Naive thymus-derived CD4-positive, alpha-beta T cell (primary cell): ENCODE measurements around the gene RLBP1. TPM values are rescaled to one million over a fixed set of nuclear protein-coding genes. Genes with fewer than 3 reads are reported as not detected.

ENCODE experiments used
- ATAC-seq: fragments of 150-1000 bp; cut with Tn5 transposase; 2 replicates; pipeline ENCODE4 v1.10.0; 2021; ENCODE audit warnings: mild to moderate bottlenecking, moderate library complexity
- CTCF ChIA-PET: fragments of 350-600 bp; sonication (Branson Sonifier 250); formaldehyde crosslinking; loops from one replicate; lab custom pipeline; 2021; ENCODE audit warnings: antibody characterized with exemption; lab: Charles Lee
- POLR2A ChIA-PET: fragments of 350-600 bp; sonication (Branson Sonifier 250); formaldehyde crosslinking; loops from one replicate; lab custom pipeline; 2021; ENCODE audit warnings: antibody characterized with exemption, inconsistent platforms; lab: Charles Lee
- DNase-seq, 9 donors: peaks; one replicate each; pipeline versions ENCODE4 v3.0.0 to v3.0.0-alpha.2; 2020 to 2022; ENCODE audit warnings: mixed read lengths in 1 of 9
- H3K27ac ChIP-seq: one replicate; pipeline ENCODE4 v1.7.0; 2013; ENCODE audit warnings: mild to moderate bottlenecking, low read depth, low read length, moderate library complexity
- H3K27me3 ChIP-seq, 2 donors: one replicate each; pipeline ENCODE4 v1.7.0; 2013; ENCODE audit warnings: low read length in 2 of 2, mild to moderate bottlenecking in 2 of 2, moderate library complexity in 2 of 2; ENCODE audit not compliant: control insufficient read depth in 2 of 2, insufficient read depth in 2 of 2
- H3K36me3 ChIP-seq, 3 experiments: 1 replicate in 2 of 3; 2 replicates in 1 of 3; pipeline ENCODE4 v1.7.0; 2013; ENCODE audit warnings: low read length in 3 of 3, mild to moderate bottlenecking in 3 of 3, moderate library complexity in 1 of 3; ENCODE audit not compliant: insufficient read depth in 3 of 3, control insufficient read depth in 2 of 3
- H3K4me1 ChIP-seq, 2 donors: one replicate each; pipeline ENCODE4 v1.7.0; 2013; ENCODE audit warnings: low read length in 2 of 2, mild to moderate bottlenecking in 2 of 2, moderate library complexity in 1 of 2; ENCODE audit not compliant: control insufficient read depth in 2 of 2, insufficient read depth in 2 of 2
- H3K4me3 ChIP-seq: 2 replicates; pipeline ENCODE4 v1.7.0; 2013; ENCODE audit warnings: mild to moderate bottlenecking, low read length
- H3K9me3 ChIP-seq, 3 experiments: 1 replicate in 2 of 3; 2 replicates in 1 of 3; pipeline ENCODE4 v1.7.0; 2013; ENCODE audit warnings: low read length in 3 of 3; ENCODE audit not compliant: control insufficient read depth in 2 of 3
- H3K27ac Mint-ChIP-seq, 9 donors: one replicate each; pipeline ENCODE4 v1.8.0; 2020 to 2022; ENCODE audit warnings: mixed read lengths in 9 of 9, mild to moderate bottlenecking in 8 of 9, moderate library complexity in 5 of 9, inconsistent platforms in 2 of 9
- H3K27me3 Mint-ChIP-seq, 5 donors: one replicate each; pipeline ENCODE4 v1.8.0; 2021 to 2022; ENCODE audit warnings: mixed read lengths in 5 of 5, mild to moderate bottlenecking in 1 of 5
- H3K36me3 Mint-ChIP-seq, 5 donors: one replicate each; pipeline ENCODE4 v1.8.0; 2020 to 2022; ENCODE audit warnings: mixed read lengths in 5 of 5, mild to moderate bottlenecking in 3 of 5, inconsistent platforms in 1 of 5
- H3K4me1 Mint-ChIP-seq, 7 donors: one replicate each; pipeline ENCODE4 v1.8.0; 2020 to 2022; ENCODE audit warnings: mixed read lengths in 7 of 7, mild to moderate bottlenecking in 3 of 7, inconsistent platforms in 1 of 7
- H3K4me3 Mint-ChIP-seq, 10 donors: one replicate each; pipeline ENCODE4 v1.8.0; 2020 to 2022; ENCODE audit warnings: mild to moderate bottlenecking in 10 of 10, mixed read lengths in 10 of 10, moderate library complexity in 6 of 10, inconsistent platforms in 2 of 10
- H3K9me3 Mint-ChIP-seq, 11 donors: one replicate each; pipeline ENCODE4 v1.8.0; 2020 to 2022; ENCODE audit warnings: mixed read lengths in 11 of 11, mild to moderate bottlenecking in 4 of 11, inconsistent platforms in 1 of 11, moderate library complexity in 1 of 11
- intact Hi-C, 2 donors: fragments of 100-400 bp; cut with micrococcal nuclease; formaldehyde crosslinking; loops; one replicate each; pipeline ENCODE4 v1.15.1; 2023
- polyA plus RNA-seq, 2 donors: library from polyadenylated mRNA; unstranded; fragments of 300-500 nt; fragmentation: Illumina TruSeq; gene quantifications; one replicate each; pipeline ENCODE4 v1.2.3, GENCODE V29; 2021
- total RNA-seq, 6 experiments: library from RNA in 5 of 6; stranded (reverse) in 5 of 6; gene quantifications; 1 replicate in 5 of 6; 2 replicates in 1 of 6; pipeline ENCODE4 v1.2.3 and lab custom pipeline; 2021 to 2026

Gene RLBP1
- total and polyA plus RNA-seq, 7 experiments from 2014 or later, result not detected

GRCh38 chr15:89164712-89165211, 56.6 kb downstream of the RLBP1 start:
- no peak overlapping the region for H3K27ac ChIP-seq
- no peak overlapping the region for H3K4me3 Mint-ChIP-seq
- H3K36me3 ChIP-seq, result peaks cover 0 to 11% (median 0%) of the 10 kb centered on the region in 3 experiments
- H3K27ac Mint-ChIP-seq, result no peak overlapping the region
- DNase-seq, result no peak
- ChIA-PET POLR2A (interaction anchor here (0.6 kb wide), 1 partner anchor 13 kb away, joined by 3 read pairs; no protein-coding TSS in a partner anchor), CTCF (interaction anchor here (5.4 kb wide), 1 partner anchor 13 kb away, joined by 27 read pairs; no protein-coding TSS in a partner anchor)
- peaks cover 0 to 28% (median 2%) of the 10 kb centered on the region in 5 donors for H3K36me3 Mint-ChIP-seq
- H3K9me3 Mint-ChIP-seq, result no peaks in the 10 kb centered on the region
- ATAC-seq, result no peak
- H3K27me3 ChIP-seq, result no peaks in the 10 kb centered on the region
- no peak overlapping the region for H3K4me3 ChIP-seq
- H3K4me1 ChIP-seq, result no peaks in the 10 kb centered on the region
- H3K4me1 Mint-ChIP-seq, result peaks cover 0 to 11% (median 4%) of the 10 kb centered on the region in 7 donors
- intact Hi-C loops, result no loop called here
- H3K27me3 Mint-ChIP-seq, result no peaks in the 10 kb centered on the region
- H3K9me3 ChIP-seq, result no peaks in the 10 kb centered on the region

DNA sequence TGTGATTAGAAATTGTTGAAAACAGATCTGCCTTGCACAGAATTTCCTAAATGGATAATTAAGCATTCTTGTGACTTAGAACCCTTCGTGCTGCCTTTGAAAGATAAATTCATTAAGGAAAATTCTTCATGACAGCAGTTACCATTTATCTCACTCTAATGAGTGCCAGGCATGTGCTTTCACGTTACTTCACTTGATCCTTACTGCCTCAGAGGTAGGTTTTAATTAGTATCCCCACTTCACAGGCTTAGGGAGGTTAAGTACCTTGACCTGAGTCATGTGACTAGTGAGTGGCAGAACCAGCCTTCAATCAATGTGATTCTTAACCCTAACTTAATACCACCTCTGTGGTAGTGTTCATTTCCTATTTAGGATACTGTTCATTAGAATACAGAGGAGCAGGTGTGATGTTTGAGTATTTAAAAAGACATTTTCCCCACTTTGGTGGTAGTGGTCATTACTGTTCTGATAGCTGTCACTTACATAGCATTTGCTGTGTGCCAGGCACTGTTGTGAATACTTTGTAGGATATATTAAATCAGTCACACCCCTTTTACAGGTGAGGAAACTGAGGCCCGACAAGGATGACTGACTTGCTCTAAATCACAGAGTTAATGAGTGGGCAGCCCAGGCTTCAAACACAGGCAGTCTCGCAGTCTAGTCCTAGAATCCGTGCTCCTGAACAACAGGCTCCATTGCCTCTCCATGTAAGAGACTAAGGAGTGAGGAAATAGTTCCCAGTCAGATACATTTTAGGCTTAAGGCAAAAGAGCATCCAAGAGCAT, 57.9 kb downstream of the RLBP1 start:
- Mint-ChIP-seq H3K4me3 (no peak overlapping the region), H3K4me1 (peaks cover 0 to 11% (median 4%) of the 10 kb centered on the region in 7 donors), H3K36me3 (peaks cover 0 to 32% (median 4%) of the 10 kb centered on the region in 5 donors), H3K9me3 (no peaks in the 10 kb centered on the region), H3K27ac (no peak overlapping the region), H3K27me3 (no peaks in the 10 kb centered on the region)
- CTCF ChIA-PET, result no interaction called here
- Histone ChIP-seq H3K27ac (no peak overlapping the region), H3K36me3 (peaks cover 0 to 17% (median 0%) of the 10 kb centered on the region in 3 experiments), H3K27me3 (no peaks in the 10 kb centered on the region), H3K9me3 (no peaks in the 10 kb centered on the region), H3K4me1 (no peaks in the 10 kb centered on the region), H3K4me3 (no peak overlapping the region)
- intact Hi-C loops, result no loop called here
- DNase-seq, result no peak
- ATAC-seq, result no peak
- POLR2A ChIA-PET, result no interaction called here

DNA sequence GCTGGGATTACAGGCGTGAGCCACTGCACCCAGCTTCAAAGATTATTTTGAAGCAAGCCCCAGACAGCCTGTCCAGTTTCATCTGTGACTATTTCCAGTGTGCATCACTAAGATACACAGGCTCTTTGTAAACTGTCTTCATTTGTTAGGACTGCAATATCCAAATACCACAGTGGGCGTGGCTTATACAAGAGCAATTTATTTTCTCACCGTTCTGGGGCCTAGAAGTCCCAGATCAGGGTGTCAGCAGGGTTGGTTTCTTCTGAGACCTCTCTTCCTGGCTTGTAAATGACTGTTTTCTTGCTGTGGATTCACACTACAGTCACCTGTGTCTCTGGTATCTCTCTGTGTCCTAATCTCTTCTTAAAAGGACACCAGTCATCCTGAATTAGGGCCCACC, 59.7 kb downstream of the RLBP1 start:
- DNase-seq (no peak), ATAC-seq (no peak)
- Mint-ChIP-seq H3K4me3 (no peak overlapping the region), H3K27ac (no peak overlapping the region), H3K4me1 (peaks cover 0 to 6% (median 0%) of the 10 kb centered on the region in 7 donors), H3K27me3 (no peaks in the 10 kb centered on the region), H3K9me3 (no peaks in the 10 kb centered on the region), H3K36me3 (peaks cover 6 to 46% (median 17%) of the 10 kb centered on the region in 5 donors)
- no peak overlapping the region for H3K27ac ChIP-seq
- H3K9me3 ChIP-seq, result no peaks in the 10 kb centered on the region
- H3K4me3 ChIP-seq, result no peak overlapping the region
- H3K36me3 ChIP-seq, result peaks cover 0 to 29% (median 0%) of the 10 kb centered on the region in 3 experiments
- POLR2A ChIA-PET, result no interaction called here
- H3K4me1 ChIP-seq, result no peaks in the 10 kb centered on the region
- H3K27me3 ChIP-seq, result no peaks in the 10 kb centered on the region
- intact Hi-C loops, result no loop called here
- CTCF ChIA-PET, result no interaction called here

Other genes starting within 250 kb of the RLBP1 start
- gene ABHD2, start 133.1 kb downstream of the RLBP1 start, total RNA-seq, result 10 to 100 TPM; 43.6 to 85.0 (median 67.7) TPM
- 10 to 100 TPM; 19.4 to 21.9 TPM for gene ABHD2, start 133.1 kb downstream of the RLBP1 start, polyA plus RNA-seq
- 100 to 1,000 TPM in 1 of 5 experiments, 10 to 100 TPM in 1, 1 to 10 TPM in 3; 8.0 to 132 (median 9.7) TPM for gene FANCI, start 22.4 kb upstream of the RLBP1 start, total RNA-seq
- 1 to 10 TPM; 4.4 to 4.7 TPM for gene FANCI, start 22.4 kb upstream of the RLBP1 start, polyA plus RNA-seq
- 100 to 1,000 TPM; 121 to 136 (median 129) TPM for gene POLG, start 113.2 kb upstream of the RLBP1 start, total RNA-seq
- gene POLG, start 113.2 kb upstream of the RLBP1 start, polyA plus RNA-seq, result 10 to 100 TPM; 24.0 to 61.3 TPM